Measurements from ENCODE around the gene VNN1.

Gene VNN1

GRCh38 chr6:132713352-132714134, at the start of gene VNN1:
TSS of gene VNN1 (minus strand) at chr6:132714055. CDS start at chr6:132714035, 20 bp downstream.
- no peak for DNase-seq

- DNase-seq = peak; percentile 75
These were observed 49.4 kb upstream of the VNN1 start for GRCh38 chr6:132763269-132763668.

DNA sequence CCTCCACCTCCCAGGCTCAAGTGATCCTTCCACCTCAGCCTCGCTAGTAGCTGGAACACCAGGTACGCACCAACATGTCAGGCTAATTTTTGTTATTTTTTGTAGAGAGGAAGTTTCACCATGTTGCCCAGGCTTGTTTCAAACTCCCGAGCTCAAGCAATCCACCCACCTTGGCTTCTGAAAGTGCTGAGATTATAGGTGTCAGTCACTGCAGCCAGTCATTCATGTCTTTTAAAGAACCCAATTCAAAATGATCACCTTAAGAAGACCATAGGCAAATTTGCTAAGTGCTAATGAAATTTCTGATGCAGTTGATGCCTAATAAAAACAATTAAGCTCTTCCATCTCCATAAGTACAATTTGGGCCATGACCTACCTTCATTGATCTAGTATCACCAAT, 46.4 kb upstream of the VNN1 start:
- DNase-seq = no peak

GRCh38 chr6:132758689-132759088, 44.8 kb upstream of the VNN1 start:
- no peak for DNase-seq

- DNase-seq = no peak
These were observed 38.4 kb upstream of the VNN1 start for GRCh38 chr6:132752255-132752654.

GRCh38 chr6:132751828-132752227, 38.0 kb upstream of the VNN1 start:
- no peak for DNase-seq

GRCh38 chr6:132751306-132751705, 37.5 kb upstream of the VNN1 start:
- DNase-seq = peak; percentile 55

- DNase-seq = peak; percentile 36
These were observed 36.8 kb upstream of the VNN1 start for GRCh38 chr6:132750455-132751248.

- DNase-seq = peak; percentile 63
These were observed 35.3 kb upstream of the VNN1 start for GRCh38 chr6:132749111-132749510.

GRCh38 chr6:132748446-132748845, 34.6 kb upstream of the VNN1 start:
- DNase-seq = no peak

- no peak for DNase-seq
These were observed 32.2 kb upstream of the VNN1 start for GRCh38 chr6:132746048-132746447.

GRCh38 chr6:132742495-132742894, 28.6 kb upstream of the VNN1 start:
- DNase-seq = no peak

DNA sequence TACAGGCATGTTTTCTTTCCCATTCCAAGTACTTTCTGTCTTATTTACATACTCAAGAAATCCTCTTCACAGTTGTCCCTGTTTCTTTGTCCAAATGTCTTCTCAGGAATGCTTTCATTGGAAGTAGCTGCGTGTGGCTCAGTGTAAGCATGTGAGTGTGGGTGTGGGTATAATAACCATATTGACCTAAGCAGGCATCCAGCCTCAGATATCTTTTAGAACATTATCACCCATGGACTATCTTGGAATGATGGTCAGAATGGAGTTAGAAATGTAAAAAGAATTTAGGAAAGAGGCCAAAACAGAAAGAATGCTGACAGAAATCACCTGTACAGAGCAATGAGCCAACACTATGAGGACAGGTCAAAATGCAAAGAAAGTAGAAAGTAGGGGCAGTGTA, 27.4 kb upstream of the VNN1 start:
- no peak for DNase-seq

DNA sequence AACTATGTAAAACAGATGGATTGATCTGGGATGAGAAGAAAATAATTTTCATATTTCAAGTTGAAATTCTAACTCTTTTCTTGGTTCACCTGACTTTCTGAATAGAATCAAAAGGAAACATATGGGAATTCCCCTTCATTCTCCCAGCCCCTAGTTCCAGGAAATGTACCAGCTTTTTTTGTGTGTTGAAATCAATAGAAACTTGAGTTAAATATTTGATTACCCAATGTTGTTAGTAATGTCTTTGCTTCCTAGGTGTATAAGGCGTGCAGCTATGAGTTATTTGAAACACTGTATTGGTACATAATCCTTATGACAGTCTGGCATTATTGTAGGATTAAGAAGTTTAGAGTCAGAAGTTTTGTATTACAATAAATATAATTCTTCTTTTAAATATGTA, 22.4 kb upstream of the VNN1 start:
- DNase-seq = peak; percentile 61

DNA sequence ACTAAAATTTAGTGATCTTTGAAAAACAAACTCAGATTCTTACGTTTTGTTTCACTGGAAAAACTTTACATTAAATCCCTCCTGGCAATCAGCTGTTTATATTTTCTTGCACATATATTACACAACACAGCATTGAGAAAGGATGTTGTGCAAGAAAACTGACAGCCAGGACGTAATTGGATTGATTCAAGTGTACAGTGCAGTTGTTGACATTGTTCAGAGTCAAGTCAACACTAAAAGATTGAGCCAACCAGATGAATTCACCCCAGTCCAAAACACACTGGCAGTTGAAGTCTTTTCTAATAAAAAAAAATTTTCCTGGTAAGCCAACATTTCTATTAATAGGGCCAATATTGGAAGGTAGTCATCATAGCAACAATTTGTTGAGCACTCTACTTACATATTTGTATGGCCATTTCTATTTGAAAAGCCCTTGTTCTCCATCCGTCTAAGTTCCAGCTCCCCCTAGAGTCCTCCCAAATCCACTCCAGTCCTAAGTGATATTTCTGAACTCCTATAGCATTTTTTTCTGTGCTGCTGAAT, 20.9 kb upstream of the VNN1 start:
- no peak for DNase-seq

DNA sequence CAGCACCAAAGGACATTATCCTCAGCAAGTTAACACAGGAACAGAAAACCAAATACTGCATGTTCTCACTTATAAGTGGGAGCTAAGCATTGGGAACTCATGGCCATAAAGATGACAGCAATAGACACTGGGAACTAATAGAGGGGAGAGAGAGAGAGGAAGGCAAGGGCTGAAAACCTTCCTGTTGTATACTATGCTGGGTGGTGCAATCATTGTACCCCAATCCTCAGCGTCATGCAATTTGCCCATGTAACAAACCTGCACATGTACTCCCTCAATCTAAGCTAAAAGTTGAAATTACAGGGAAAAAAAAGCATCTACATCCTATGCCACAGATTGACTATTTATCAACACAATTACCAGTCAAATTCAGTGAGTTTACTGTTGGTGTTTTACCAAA, 20.0 kb upstream of the VNN1 start:
- no peak for DNase-seq

GRCh38 chr6:132733283-132733682, 19.4 kb upstream of the VNN1 start:
- no peak for DNase-seq

DNA sequence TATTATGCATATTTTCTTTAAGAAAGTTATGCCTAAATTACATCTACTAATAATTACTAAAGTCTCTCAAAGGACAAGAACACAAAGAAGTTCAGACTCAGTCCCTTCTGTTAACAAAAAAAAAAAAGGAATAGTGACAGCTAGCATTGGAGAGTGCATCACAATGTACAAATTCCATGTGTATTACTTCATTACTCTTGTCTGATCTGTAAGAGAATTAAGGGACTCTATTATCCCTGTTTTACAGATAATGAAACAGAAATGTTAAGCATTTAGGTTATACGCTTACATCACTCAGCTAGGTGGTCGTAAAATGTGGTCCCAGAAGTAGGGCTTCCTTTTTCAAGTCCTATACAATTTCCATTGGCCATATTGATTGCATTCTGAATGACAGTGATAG, 17.2 kb upstream of the VNN1 start:
- DNase-seq = no peak

DNA sequence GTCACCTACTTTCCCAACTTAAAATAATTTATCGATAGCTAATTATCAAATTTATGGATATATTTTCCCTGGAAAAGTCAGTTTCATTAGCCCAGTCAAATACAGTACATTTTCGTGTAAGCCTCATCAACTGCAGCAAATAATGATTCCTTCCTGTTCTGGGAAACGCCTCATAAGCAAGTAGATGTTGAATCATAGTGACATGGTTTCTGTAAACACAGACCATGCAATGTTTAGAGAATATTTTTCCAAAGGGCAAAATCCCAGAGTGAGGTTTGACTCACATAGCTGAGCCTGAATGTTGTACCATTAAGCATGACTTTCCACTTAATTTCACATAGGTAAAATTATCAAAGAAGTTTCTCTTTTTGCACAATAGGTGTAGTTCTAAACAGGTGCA, 16.7 kb upstream of the VNN1 start:
- no peak for DNase-seq

- no peak for DNase-seq
These were observed 14.8 kb upstream of the VNN1 start for GRCh38 chr6:132728616-132729015.

- DNase-seq = peak; percentile 37
These were observed 12.7 kb upstream of the VNN1 start for GRCh38 chr6:132726608-132726975.

- peak; percentile 54 for DNase-seq
These were observed 12.2 kb upstream of the VNN1 start for GRCh38 chr6:132725947-132726607.

- no peak for DNase-seq
These were observed 11.6 kb upstream of the VNN1 start for GRCh38 chr6:132725471-132725870.

All from activated CD4-positive, alpha-beta T cell treated with anti-CD3 and anti-CD28 coated beads, Interleukin-10, Interleukin-2, amounts not matched to agents 100 ng/mL and 50 ng/mL, durations not matched to agents 16 hours and 8 hours (primary cell).